SK-N-SH treated with all-trans-retinoic acid at 6 μM for 48 hours (cell line): Measurements from ENCODE around the gene RTP5.

Experiments
- ATAC-seq: fragments of 200-7000 bp; cut with Tn5 transposase; 3 replicates; pipeline ENCODE4 v1.9.1; 2020; ENCODE audit warnings: mild to moderate bottlenecking, moderate library complexity
- ARNTL ChIP-seq: fragments of 450-650 bp; formaldehyde crosslinking; IDR thresholded peaks from 2 replicates; pipeline ENCODE4 v1.5.0; 2020; ENCODE audit warnings: low read depth, mild to moderate bottlenecking, moderate library complexity, borderline replicate concordance
- BACH2 ChIP-seq: fragments of 250-450 bp; sonication (Bioruptor Pico); IDR thresholded peaks from 2 replicates; pipeline ENCODE4 v1.9.0; 2021; ENCODE audit warnings: mild to moderate bottlenecking, borderline replicate concordance
- CREB5 ChIP-seq: fragments of 250-450 bp; sonication (Bioruptor Pico); IDR thresholded peaks from 2 replicates; pipeline ENCODE4 v1.5.1; 2020; ENCODE audit warnings: low read depth, mild to moderate bottlenecking, moderate library complexity
- CSDC2 ChIP-seq: fragments of 250-450 bp; sonication (Bioruptor Pico); IDR thresholded peaks from 2 replicates; pipeline ENCODE4 v1.5.0; 2020; ENCODE audit warnings: mild to moderate bottlenecking, moderate library complexity
- CSRNP3 ChIP-seq: fragments of 250-450 bp; sonication (Bioruptor Pico); IDR thresholded peaks from 2 replicates; pipeline ENCODE4 v1.5.1; 2021; ENCODE audit warnings: mild to moderate bottlenecking, moderate library complexity
- ESRRG ChIP-seq: fragments of 250-450 bp; sonication (Bioruptor Pico); IDR thresholded peaks from 2 replicates; pipeline ENCODE4 v1.6.1; 2021; ENCODE audit warnings: mild to moderate bottlenecking
- GLIS3 ChIP-seq: fragments of 250-450 bp; sonication (Bioruptor Pico); IDR thresholded peaks from 2 replicates; pipeline ENCODE4 v1.5.0; 2020; ENCODE audit warnings: mild to moderate bottlenecking, moderate library complexity
- ISL1 ChIP-seq: fragments of 250-450 bp; sonication (Bioruptor Pico); IDR thresholded peaks from 2 replicates; pipeline ENCODE4 v2.1.2; 2022; ENCODE audit warnings: mild to moderate bottlenecking, moderate library complexity
- OSR1 ChIP-seq: fragments of 250-450 bp; sonication (Bioruptor Pico); IDR thresholded peaks from 2 replicates; pipeline ENCODE4 v1.8.0; 2022; ENCODE audit warnings: moderate library complexity, mild to moderate bottlenecking, inconsistent platforms
- PATZ1 ChIP-seq: fragments of 250-450 bp; sonication (Bioruptor Pico); IDR thresholded peaks from 2 replicates; pipeline ENCODE4 v1.8.0; 2020; ENCODE audit warnings: mild to moderate bottlenecking, moderate library complexity, borderline replicate concordance
- POU6F1 ChIP-seq: fragments of 250-450 bp; sonication (Bioruptor Pico); IDR thresholded peaks from 2 replicates; pipeline ENCODE4 v1.8.0; 2021; ENCODE audit warnings: low read depth, mild to moderate bottlenecking, moderate library complexity, borderline replicate concordance
- RARB ChIP-seq: fragments of 250-450 bp; sonication (Bioruptor Pico); IDR thresholded peaks from 2 replicates; pipeline ENCODE4 v1.8.0; 2021; ENCODE audit warnings: mild to moderate bottlenecking, moderate library complexity
- TCF4 ChIP-seq: fragments of 250-450 bp; sonication (Bioruptor Pico); IDR thresholded peaks from 2 replicates; pipeline ENCODE4 v1.8.0; 2021; ENCODE audit warnings: mild to moderate bottlenecking, moderate library complexity, borderline replicate concordance
- TOX ChIP-seq: fragments of 250-450 bp; sonication (Bioruptor Pico); IDR thresholded peaks from 2 replicates; pipeline ENCODE4 v1.8.0; 2021; ENCODE audit warnings: mild to moderate bottlenecking, moderate library complexity, borderline replicate concordance
- TSHZ2 ChIP-seq: fragments of 250-450 bp; sonication (Bioruptor Pico); IDR thresholded peaks from 2 replicates; pipeline ENCODE4 v1.5.0; 2020; ENCODE audit warnings: mild to moderate bottlenecking, moderate library complexity
- ZFP3 ChIP-seq: fragments of 250-450 bp; sonication (Bioruptor Pico); IDR thresholded peaks from 2 replicates; pipeline ENCODE4 v1.5.0; 2020; ENCODE audit warnings: mild to moderate bottlenecking, moderate library complexity
- ZFP30 ChIP-seq: fragments of 450-650 bp; formaldehyde crosslinking; IDR thresholded peaks from 2 replicates; pipeline ENCODE4 v1.5.0; 2022; ENCODE audit warnings: mild to moderate bottlenecking, moderate library complexity
- ZNF565 ChIP-seq: fragments of 450-650 bp; formaldehyde crosslinking; conservative IDR thresholded peaks from 2 replicates; pipeline ENCODE4 v1.5.0; 2020; ENCODE audit warnings: low read depth, mild to moderate bottlenecking, moderate library complexity

The RTP5 gene

GRCh38 chr2:241880311-241881073 is 11.0 kb downstream of the RTP5 start:
- TF ChIP-seq ZFP30 (CRISPR knock-in tag) (no peak), RARB (CRISPR knock-in tag) (no peak), ARNTL (no peak), TCF4 (no peak), ISL1 (CRISPR knock-in tag) (no peak), PATZ1 (no peak), TSHZ2 (no peak), ZNF565 (no peak)
- TF ChIP-seq, all 23 proteins: peak for 0
- no peak for ATAC-seq

- TF ChIP-seq OSR1 (CRISPR knock-in tag): no peak
- no peak for TF ChIP-seq BACH2 (CRISPR knock-in tag)
- no peak for TF ChIP-seq TOX (CRISPR knock-in tag)
- no peak for TF ChIP-seq GLIS3 (CRISPR knock-in tag)
- TF ChIP-seq POU6F1 (CRISPR knock-in tag): no peak
- TF ChIP-seq ESRRG (CRISPR knock-in tag): no peak
- no peak for TF ChIP-seq TSHZ2
- no peak for TF ChIP-seq ZFP30 (CRISPR knock-in tag)
- TF ChIP-seq CREB5 (CRISPR knock-in tag): no peak
- TF ChIP-seq PATZ1: no peak
- TF ChIP-seq ZFP3 (CRISPR knock-in tag): no peak
- no peak for TF ChIP-seq TCF4
- TF ChIP-seq CSRNP3 (CRISPR knock-in tag): no peak
- no peak for TF ChIP-seq CSDC2 (CRISPR knock-in tag)
- TF ChIP-seq ZNF565: no peak
These were observed 12.6 kb downstream of the RTP5 start for GRCh38 chr2:241882091-241882625.

More at GRCh38 chr2:241882091-241882625, 12.6 kb downstream of the RTP5 start:
- peak; percentile 17 for ATAC-seq
